ENCODE measurements around the gene GCNT1. TPM values are rescaled to one million over a fixed set of nuclear protein-coding genes. Genes with fewer than 3 reads are reported as not detected.

GCNT1 gene
- total and polyA plus RNA-seq, 2 donors (not counting 1 experiment from before 2014, with no cell fraction given), result 9.1 to 31.0 TPM

DNA sequence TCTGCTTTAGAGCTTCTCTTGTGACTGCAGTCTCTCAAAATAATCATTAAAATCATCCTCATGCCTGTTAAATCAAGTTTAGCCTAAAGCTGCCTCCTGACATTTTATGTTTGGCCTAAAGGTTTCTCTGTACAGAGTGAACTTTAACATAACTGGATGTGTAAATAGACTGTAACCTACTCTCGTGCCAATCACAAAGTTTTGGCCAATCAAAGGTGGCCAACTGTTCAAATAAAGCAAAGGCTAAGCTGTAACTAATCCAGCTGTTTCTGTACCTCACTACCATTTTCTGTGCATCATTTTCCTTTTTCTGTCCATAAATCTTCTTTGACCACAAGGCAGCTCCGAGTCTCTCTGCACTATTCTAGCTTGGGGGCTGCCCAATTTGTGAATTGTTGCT lies 86.2 kb downstream of the GCNT1 start:
- ATAC-seq (ENCODE audit: low read depth) (no peak), DNase-seq (no peak)
- POLR2A ChIA-PET, result no interaction called here
- Histone ChIP-seq H4K20me1 (ENCODE audit: control insufficient read depth, insufficient read depth, low read length, poor library complexity, severe bottlenecking) (no peaks in the 10 kb centered on the region), H3K4me2 (replicated peaks; ENCODE audit: low read depth, low read length, poor library complexity, severe bottlenecking) (no peak overlapping the region), H2AFZ (ENCODE audit: insufficient read depth, low read depth, low read length, poor library complexity, severe bottlenecking) (no peak overlapping the region), H3K79me2 (ENCODE audit: control insufficient read depth, insufficient read depth, low read length) (no peaks in the 10 kb centered on the region), H3K4me1 (ENCODE audit: control insufficient read depth in 2 of 2, insufficient read depth in 2 of 2, low read length in 2 of 2) (no peaks in the 10 kb centered on the region), H3K4me3 (ENCODE audit: control extremely low read depth in 1 of 5, extremely low read depth in 1 of 5, insufficient read depth in 1 of 5, low read depth in 2 of 5, low read length in 4 of 5) (no peak overlapping the region), H3K36me3 (replicated peaks in 1 of 2; ENCODE audit: control extremely low read depth in 1 of 2, control insufficient read depth in 1 of 2, extremely low read depth in 1 of 2, insufficient read depth in 2 of 2, low read length in 1 of 2) (no peaks in the 10 kb centered on the region), H3K9me3 (ENCODE audit: control extremely low read depth in 1 of 3, control insufficient read depth in 2 of 3, insufficient read depth in 1 of 3, low read length in 2 of 3) (peaks cover 0 to 5% (median 0%) of the 10 kb centered on the region in 3 donors), H3K27me3 (replicated peaks in 1 of 4; ENCODE audit: control extremely low read depth in 1 of 4, control insufficient read depth in 3 of 4, insufficient read depth in 4 of 4, low read length in 3 of 4) (no peaks in the 10 kb centered on the region), H3K9ac (ENCODE audit: low read length) (no peak overlapping the region), H3K27ac (ENCODE audit: low read length in 2 of 2) (no peak overlapping the region)
- no peak overlapping the region for H3K4me3 Mint-ChIP-seq
- TF ChIP-seq, protein P1, sequence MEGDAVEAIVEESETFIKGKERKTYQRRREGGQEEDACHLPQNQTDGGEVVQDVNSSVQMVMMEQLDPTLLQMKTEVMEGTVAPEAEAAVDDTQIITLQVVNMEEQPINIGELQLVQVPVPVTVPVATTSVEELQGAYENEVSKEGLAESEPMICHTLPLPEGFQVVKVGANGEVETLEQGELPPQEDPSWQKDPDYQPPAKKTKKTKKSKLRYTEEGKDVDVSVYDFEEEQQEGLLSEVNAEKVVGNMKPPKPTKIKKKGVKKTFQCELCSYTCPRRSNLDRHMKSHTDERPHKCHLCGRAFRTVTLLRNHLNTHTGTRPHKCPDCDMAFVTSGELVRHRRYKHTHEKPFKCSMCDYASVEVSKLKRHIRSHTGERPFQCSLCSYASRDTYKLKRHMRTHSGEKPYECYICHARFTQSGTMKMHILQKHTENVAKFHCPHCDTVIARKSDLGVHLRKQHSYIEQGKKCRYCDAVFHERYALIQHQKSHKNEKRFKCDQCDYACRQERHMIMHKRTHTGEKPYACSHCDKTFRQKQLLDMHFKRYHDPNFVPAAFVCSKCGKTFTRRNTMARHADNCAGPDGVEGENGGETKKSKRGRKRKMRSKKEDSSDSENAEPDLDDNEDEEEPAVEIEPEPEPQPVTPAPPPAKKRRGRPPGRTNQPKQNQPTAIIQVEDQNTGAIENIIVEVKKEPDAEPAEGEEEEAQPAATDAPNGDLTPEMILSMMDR (IDR thresholded peaks at IDR 0.05), result no peak
- peaks cover 6% of the 10 kb centered on the region for H3K4me1 Mint-ChIP-seq
- intact Hi-C loops (cut with micrococcal nuclease), result no loop called here
- H3K9me3 Mint-ChIP-seq (ENCODE audit: insufficient read depth), result no peaks in the 10 kb centered on the region
- H3K27ac Mint-ChIP-seq, result no peak overlapping the region
- CTCF ChIA-PET, result no interaction called here
- H3K27me3 Mint-ChIP-seq, result no peaks in the 10 kb centered on the region
- WGBS (ENCODE audit: insufficient coverage), result 80% methylated on average over 1 of the region's 2 CpGs

DNA sequence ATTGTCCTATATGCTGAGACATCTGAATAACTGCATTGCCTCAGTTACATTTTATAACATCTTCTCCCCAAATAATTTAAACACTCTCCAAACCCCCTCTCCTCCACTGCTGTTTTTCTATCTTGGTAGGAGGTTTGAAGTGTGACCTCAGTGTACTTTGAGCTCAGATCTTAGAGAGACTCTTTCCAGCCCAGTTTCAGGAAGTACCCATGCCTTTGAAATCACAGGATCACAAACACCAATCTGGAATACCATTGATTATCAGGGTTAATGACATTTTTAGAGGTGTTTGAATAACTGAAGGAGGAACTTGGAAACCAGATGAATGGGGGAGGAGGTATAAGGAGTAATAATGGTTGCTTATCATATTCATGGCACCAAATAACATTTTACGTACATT lies 93.2 kb downstream of the GCNT1 start:
- intact Hi-C loops (cut with micrococcal nuclease), result no loop called here
- no peaks in the 10 kb centered on the region for H3K9me3 Mint-ChIP-seq (ENCODE audit: insufficient read depth)
- H3K27ac Mint-ChIP-seq, result no peak overlapping the region
- Histone ChIP-seq H3K27ac (ENCODE audit: low read length in 2 of 2) (no peak overlapping the region), H3K27me3 (replicated peaks in 1 of 4; ENCODE audit: control extremely low read depth in 1 of 4, control insufficient read depth in 3 of 4, insufficient read depth in 4 of 4, low read length in 3 of 4) (no peaks in the 10 kb centered on the region), H3K4me2 (replicated peaks; ENCODE audit: low read depth, low read length, poor library complexity, severe bottlenecking) (no peak overlapping the region), H3K9ac (ENCODE audit: low read length) (no peak overlapping the region), H3K4me1 (ENCODE audit: control insufficient read depth in 2 of 2, insufficient read depth in 2 of 2, low read length in 2 of 2) (no peaks in the 10 kb centered on the region), H2AFZ (ENCODE audit: insufficient read depth, low read depth, low read length, poor library complexity, severe bottlenecking) (no peak overlapping the region), H3K79me2 (ENCODE audit: control insufficient read depth, insufficient read depth, low read length) (no peaks in the 10 kb centered on the region), H4K20me1 (ENCODE audit: control insufficient read depth, insufficient read depth, low read length, poor library complexity, severe bottlenecking) (no peaks in the 10 kb centered on the region), H3K9me3 (ENCODE audit: control extremely low read depth in 1 of 3, control insufficient read depth in 2 of 3, insufficient read depth in 1 of 3, low read length in 2 of 3) (peaks cover 0 to 4% (median 0%) of the 10 kb centered on the region in 3 donors), H3K36me3 (replicated peaks in 1 of 2; ENCODE audit: control extremely low read depth in 1 of 2, control insufficient read depth in 1 of 2, extremely low read depth in 1 of 2, insufficient read depth in 2 of 2, low read length in 1 of 2) (no peaks in the 10 kb centered on the region), H3K4me3 (ENCODE audit: control extremely low read depth in 1 of 5, extremely low read depth in 1 of 5, insufficient read depth in 1 of 5, low read depth in 2 of 5, low read length in 4 of 5) (no peak overlapping the region)
- no peaks in the 10 kb centered on the region for H3K4me1 Mint-ChIP-seq
- WGBS (ENCODE audit: insufficient coverage), result no CpG with 5 or more reads among the region's 1 CpG
- DNase-seq (no peak), ATAC-seq (ENCODE audit: low read depth) (no peak)
- no peak for TF ChIP-seq EZH2 (IDR thresholded peaks at IDR 0.05; ENCODE audit: borderline replicate concordance, insufficient read depth, low read depth, low read length, poor library complexity, severe bottlenecking)
- TF ChIP-seq, protein P1 (IDR thresholded peaks at IDR 0.05), result no peak
- H3K4me3 Mint-ChIP-seq, result no peak overlapping the region
- POLR2A ChIA-PET, result no interaction called here
- no peaks in the 10 kb centered on the region for H3K27me3 Mint-ChIP-seq
- CTCF ChIA-PET, result interaction anchor here (0.7 kb wide), 1 partner anchor 79 kb away, joined by 5 read pairs; no protein-coding TSS in a partner anchor
